Measurements from ENCODE around the gene AUH.
A peak's percentile ranks its signal among the peaks of the same experiment; 100 is the strongest.

AUH gene

GRCh38 chr9:91243029-91243428, 118.7 kb downstream of the AUH start:
- DNase-seq, result no peak

GRCh38 chr9:91241909-91242308, 119.8 kb downstream of the AUH start:
- DNase-seq, result no peak

- no peak for DNase-seq
Observed at GRCh38 chr9:91240596-91241165, 121.0 kb downstream of the AUH start.

- no peak for DNase-seq
Observed at GRCh38 chr9:91239367-91240111, 122.2 kb downstream of the AUH start.

GRCh38 chr9:91234523-91234922, 127.2 kb downstream of the AUH start:
- DNase-seq, result no peak

- no peak for DNase-seq
Observed at GRCh38 chr9:91231619-91232018, 130.1 kb downstream of the AUH start.

- no peak for DNase-seq
Observed at GRCh38 chr9:91223000-91223399, 138.7 kb downstream of the AUH start.

- DNase-seq, result no peak
Observed at GRCh38 chr9:91222457-91222856, 139.3 kb downstream of the AUH start.

- no peak for DNase-seq
Observed at GRCh38 chr9:91221332-91221731, 140.4 kb downstream of the AUH start.

- DNase-seq, result no peak
Observed at GRCh38 chr9:91220491-91221135, 141.1 kb downstream of the AUH start.

- no peak for DNase-seq
Observed at GRCh38 chr9:91220021-91220420, 141.7 kb downstream of the AUH start.

- no peak for DNase-seq
Observed at GRCh38 chr9:91219557-91219956, 142.2 kb downstream of the AUH start.

- no peak for DNase-seq
Observed at GRCh38 chr9:91217388-91217787, 144.3 kb downstream of the AUH start.

- no peak for DNase-seq
Observed at GRCh38 chr9:91214867-91215266, 146.9 kb downstream of the AUH start.

GRCh38 chr9:91214086-91214485, 147.6 kb downstream of the AUH start:
- no peak for DNase-seq

- DNase-seq, result no peak
Observed at GRCh38 chr9:91212596-91213243, 149.0 kb downstream of the AUH start.

GRCh38 chr9:91211919-91212318, 149.8 kb downstream of the AUH start:
- DNase-seq, result peak in 1 of 5 donors; percentile 70

- DNase-seq, result no peak
Observed at GRCh38 chr9:91211414-91211813, 150.3 kb downstream of the AUH start.

GRCh38 chr9:91210318-91210717, 151.4 kb downstream of the AUH start:
- DNase-seq, result no peak

GRCh38 chr9:91208837-91209236, 152.9 kb downstream of the AUH start:
- DNase-seq, result no peak

GRCh38 chr9:91208419-91208745, 153.3 kb downstream of the AUH start:
- DNase-seq, result no peak

- DNase-seq, result peak in 1 of 5 donors; percentile 78
Observed at GRCh38 chr9:91207729-91208418, 153.8 kb downstream of the AUH start.

GRCh38 chr9:91207397-91207728, 154.4 kb downstream of the AUH start:
- no peak for DNase-seq
